ENCODE measurements around the gene KMT2B.
A peak's percentile ranks its signal among the peaks of the same experiment; 100 is the strongest.

- no peak for TF ChIP-seq SP4 (IDR thresholded peaks at IDR 0.05; ENCODE audit: low read length)
- no peak for TF ChIP-seq CEBPB (IDR thresholded peaks at IDR 0.05; ENCODE audit: low read depth, low read length)
- peak in 1 of 2 experiments; percentile 82; a peak in 2 of 4 replicates for TF ChIP-seq SIN3A (conservative IDR thresholded peaks at IDR 0.05 in 1 of 2, IDR thresholded peaks at IDR 0.05 in 1 of 2; ENCODE audit: low read depth in 1 of 2, low read length in 2 of 2)
- TF ChIP-seq RAD21 (IDR thresholded peaks at IDR 0.05 in 1 of 2, conservative IDR thresholded peaks at IDR 0.05 in 1 of 2; ENCODE audit: low read depth in 2 of 2, low read length in 2 of 2): no peak
- TF ChIP-seq, protein P1, sequence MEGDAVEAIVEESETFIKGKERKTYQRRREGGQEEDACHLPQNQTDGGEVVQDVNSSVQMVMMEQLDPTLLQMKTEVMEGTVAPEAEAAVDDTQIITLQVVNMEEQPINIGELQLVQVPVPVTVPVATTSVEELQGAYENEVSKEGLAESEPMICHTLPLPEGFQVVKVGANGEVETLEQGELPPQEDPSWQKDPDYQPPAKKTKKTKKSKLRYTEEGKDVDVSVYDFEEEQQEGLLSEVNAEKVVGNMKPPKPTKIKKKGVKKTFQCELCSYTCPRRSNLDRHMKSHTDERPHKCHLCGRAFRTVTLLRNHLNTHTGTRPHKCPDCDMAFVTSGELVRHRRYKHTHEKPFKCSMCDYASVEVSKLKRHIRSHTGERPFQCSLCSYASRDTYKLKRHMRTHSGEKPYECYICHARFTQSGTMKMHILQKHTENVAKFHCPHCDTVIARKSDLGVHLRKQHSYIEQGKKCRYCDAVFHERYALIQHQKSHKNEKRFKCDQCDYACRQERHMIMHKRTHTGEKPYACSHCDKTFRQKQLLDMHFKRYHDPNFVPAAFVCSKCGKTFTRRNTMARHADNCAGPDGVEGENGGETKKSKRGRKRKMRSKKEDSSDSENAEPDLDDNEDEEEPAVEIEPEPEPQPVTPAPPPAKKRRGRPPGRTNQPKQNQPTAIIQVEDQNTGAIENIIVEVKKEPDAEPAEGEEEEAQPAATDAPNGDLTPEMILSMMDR (IDR thresholded peaks at IDR 0.05; ENCODE audit: control extremely low read depth in 1 of 3, insufficient read depth in 1 of 3, low read depth in 1 of 3, low read length in 3 of 3): no peak; a peak in 1 of 4 replicates
- TF ChIP-seq YY1 (IDR thresholded peaks at IDR 0.05; ENCODE audit: low read depth, low read length): peak; percentile 86; the same call in 1 of the 2 replicates
These were observed 27.7 kb downstream of the KMT2B start, which contains the start of the genes PSENEN and U2AF1L4 for GRCh38 chr19:35745328-35746086.

All from H1 (cell line).